H9 (cell line): ENCODE measurements around the gene ZBTB43. TPM values are rescaled to one million over a fixed set of nuclear protein-coding genes. Genes with fewer than 3 reads are reported as not detected.

ENCODE experiments used
- DNase-seq: peaks from one replicate; pipeline ENCODE4 v3.0.0-alpha.2; 2017
- H2AFZ ChIP-seq: one replicate; pipeline ENCODE4 v1.6.1; 2013; ENCODE audit warnings: mild to moderate bottlenecking, low read length, control low read depth, moderate library complexity
- H2AK5ac ChIP-seq: 2 replicates; pipeline ENCODE4 v1.6.1; 2013; ENCODE audit warnings: low read length, control low read depth, mixed read lengths; ENCODE audit not compliant: insufficient read length
- H2BK120ac ChIP-seq: one replicate; pipeline ENCODE4 v1.6.1; 2013; ENCODE audit warnings: low read depth, mild to moderate bottlenecking, low read length, control low read depth, inconsistent platforms; ENCODE audit not compliant: poor library complexity, severe bottlenecking
- H2BK12ac ChIP-seq: 2 replicates; pipeline ENCODE4 v1.6.1; 2013; ENCODE audit warnings: low read length, control low read depth, mixed read lengths, low read depth; ENCODE audit not compliant: insufficient read length
- H2BK15ac ChIP-seq: 2 replicates; pipeline ENCODE4 v1.6.1; 2013; ENCODE audit warnings: low read depth, low read length, control low read depth
- H2BK20ac ChIP-seq: one replicate; pipeline ENCODE4 v1.6.1; 2013; ENCODE audit warnings: low read depth, mild to moderate bottlenecking, low read length, control low read depth, inconsistent platforms; ENCODE audit not compliant: poor library complexity, severe bottlenecking
- H2BK5ac ChIP-seq: 2 replicates; pipeline ENCODE4 v1.6.1; 2013; ENCODE audit warnings: low read length, control low read depth, mixed read lengths; ENCODE audit not compliant: insufficient read length
- H3K14ac ChIP-seq: 2 replicates; pipeline ENCODE4 v1.6.1; 2013; ENCODE audit warnings: low read length, control low read depth; ENCODE audit not compliant: insufficient read depth
- H3K18ac ChIP-seq: 2 replicates; pipeline ENCODE4 v1.6.1; 2013; ENCODE audit warnings: low read depth, mild to moderate bottlenecking, mixed read lengths, low read length, control low read depth; ENCODE audit not compliant: insufficient read length
- H3K23ac ChIP-seq: 2 replicates; pipeline ENCODE4 v1.6.1; 2013; ENCODE audit warnings: low read length, control low read depth, mixed read lengths, low read depth; ENCODE audit not compliant: insufficient read length
- H3K23me2 ChIP-seq: 2 replicates; pipeline ENCODE4 v1.6.1; 2013; ENCODE audit warnings: low read depth, mild to moderate bottlenecking, mixed read lengths, low read length, control low read depth; ENCODE audit not compliant: insufficient read length, poor library complexity, severe bottlenecking
- H3K27ac ChIP-seq: 2 replicates; pipeline ENCODE4 v1.5.1; 2013; ENCODE audit warnings: low read length, control low read depth, mixed read lengths, low read depth; ENCODE audit not compliant: insufficient read length
- H3K27me3 ChIP-seq: 2 replicates; pipeline ENCODE4 v1.6.1; 2013; ENCODE audit warnings: low read length, control low read depth, inconsistent platforms; ENCODE audit not compliant: insufficient read depth
- H3K4ac ChIP-seq: 2 replicates; pipeline ENCODE4 v1.6.1; 2013; ENCODE audit warnings: low read depth, mild to moderate bottlenecking, control low read depth, inconsistent platforms, low read length, moderate library complexity
- H3K4me1 ChIP-seq: 2 replicates; pipeline ENCODE4 v1.6.1; 2013; ENCODE audit warnings: low read length, control low read depth, inconsistent platforms; ENCODE audit not compliant: insufficient read depth
- H3K4me2 ChIP-seq: 2 replicates; pipeline ENCODE4 v1.6.1; 2013; ENCODE audit warnings: low read length, control low read depth, mixed read lengths; ENCODE audit not compliant: insufficient read length, insufficient read depth
- H3K56ac ChIP-seq: 2 replicates; pipeline ENCODE4 v1.6.1; 2013; ENCODE audit warnings: low read depth, mild to moderate bottlenecking, mixed read lengths, low read length, control low read depth; ENCODE audit not compliant: insufficient read length
- H3K79me1 ChIP-seq: 2 replicates; pipeline ENCODE4 v1.6.1; 2013; ENCODE audit warnings: low read depth, mild to moderate bottlenecking, moderate library complexity, low read length, control low read depth, inconsistent platforms; ENCODE audit not compliant: insufficient read depth, poor library complexity, severe bottlenecking
- H3K79me2 ChIP-seq: 2 replicates; pipeline ENCODE4 v1.6.1; 2013; ENCODE audit warnings: low read length, control low read depth, inconsistent platforms; ENCODE audit not compliant: insufficient read depth
- H3K9ac ChIP-seq: 2 replicates; pipeline ENCODE4 v1.6.1; 2013; ENCODE audit warnings: low read length, control low read depth, mixed read lengths; ENCODE audit not compliant: insufficient read length; ENCODE audit errors: extremely low read depth
- H3K9me3 ChIP-seq: one replicate; pipeline ENCODE4 v1.6.1; 2013; ENCODE audit warnings: low read depth, low read length, inconsistent platforms; ENCODE audit not compliant: control insufficient read depth
- H3T11ph ChIP-seq: one replicate; pipeline ENCODE4 v1.6.1; 2013; ENCODE audit warnings: mild to moderate bottlenecking, low read length, control low read depth, inconsistent platforms
- H4K20me1 ChIP-seq: one replicate; pipeline ENCODE4 v1.6.1; 2013; ENCODE audit not compliant: control insufficient read depth, insufficient read length, insufficient read depth
- H4K5ac ChIP-seq: 2 replicates; pipeline ENCODE4 v1.6.1; 2013; ENCODE audit warnings: low read depth, mild to moderate bottlenecking, mixed read lengths, low read length, control low read depth; ENCODE audit not compliant: insufficient read length
- H4K8ac ChIP-seq: replicated peaks from 2 replicates; pipeline ENCODE4 v1.6.1; 2013; ENCODE audit warnings: low read length, control low read depth, mixed read lengths, low read depth; ENCODE audit not compliant: insufficient read length
- H4K91ac ChIP-seq: 2 replicates; pipeline ENCODE4 v1.6.1; 2013; ENCODE audit warnings: low read depth, mild to moderate bottlenecking, moderate library complexity, mixed read lengths, low read length, control low read depth; ENCODE audit not compliant: insufficient read length
- H3K27ac Mint-ChIP-seq, 3 experiments: 2 replicates in 2 of 3; 3 replicates in 1 of 3; pipeline ENCODE4 v1.8.0; 2020 to 2021; ENCODE audit warnings: mixed read lengths in 3 of 3, mild to moderate bottlenecking in 1 of 3, moderate library complexity in 1 of 3
- H3K27me3 Mint-ChIP-seq: 2 replicates; pipeline ENCODE4 v1.8.0; 2021; ENCODE audit warnings: low read depth, mild to moderate bottlenecking, moderate library complexity, mixed read lengths
- H3K36me3 Mint-ChIP-seq, 3 experiments: 2 replicates in 2 of 3; 3 replicates in 1 of 3; pipeline ENCODE4 v1.8.0; 2020 to 2021; ENCODE audit warnings: low read depth in 3 of 3, mixed read lengths in 3 of 3; ENCODE audit not compliant: insufficient read depth in 1 of 3
- H3K4me1 Mint-ChIP-seq, 2 experiments: 2 replicates each; pipeline ENCODE4 v1.8.0; 2020; ENCODE audit warnings: mixed read lengths in 2 of 2
- H3K4me3 Mint-ChIP-seq, 2 experiments: 2 replicates in 1 of 2; 3 replicates in 1 of 2; pipeline ENCODE4 v1.8.0; 2020 to 2021; ENCODE audit warnings: mild to moderate bottlenecking in 2 of 2, mixed read lengths in 2 of 2, moderate library complexity in 1 of 2
- H3K9me3 Mint-ChIP-seq, 2 experiments: 2 replicates in 1 of 2; 3 replicates in 1 of 2; pipeline ENCODE4 v1.8.0; 2020; ENCODE audit warnings: mild to moderate bottlenecking in 2 of 2, mixed read lengths in 2 of 2, moderate library complexity in 1 of 2
- WGBS: extraction: QIAGEN DNeasy Blood & Tissue Kit; methylation state at CpG from one replicate; pipeline ENCODE4 v1.1.7; 2013; ENCODE audit warnings: missing lambda C conversion rate, low lambda C conversion rate, mixed read lengths; ENCODE audit not compliant: insufficient read length; ENCODE audit errors: extremely low coverage; 5-methylcytosine and 5-hydroxymethylcytosine counted together
- total RNA-seq: library from RNA; stranded (reverse); gene quantifications from 2 replicates; pipeline ENCODE4 v1.2.1, GENCODE V29; 2021
- TF ChIP-seq, protein P1 (sequence below): fragments of 200-600 bp; sonication (generic); conservative IDR thresholded peaks from 3 replicates; pipeline ENCODE4 v1.8.0; 2021; ENCODE audit warnings: antibody characterized with exemption, mild to moderate bottlenecking

The ZBTB43 gene
- total RNA-seq, 1 experiment from 2014 or later, result 15.7 TPM

DNA sequence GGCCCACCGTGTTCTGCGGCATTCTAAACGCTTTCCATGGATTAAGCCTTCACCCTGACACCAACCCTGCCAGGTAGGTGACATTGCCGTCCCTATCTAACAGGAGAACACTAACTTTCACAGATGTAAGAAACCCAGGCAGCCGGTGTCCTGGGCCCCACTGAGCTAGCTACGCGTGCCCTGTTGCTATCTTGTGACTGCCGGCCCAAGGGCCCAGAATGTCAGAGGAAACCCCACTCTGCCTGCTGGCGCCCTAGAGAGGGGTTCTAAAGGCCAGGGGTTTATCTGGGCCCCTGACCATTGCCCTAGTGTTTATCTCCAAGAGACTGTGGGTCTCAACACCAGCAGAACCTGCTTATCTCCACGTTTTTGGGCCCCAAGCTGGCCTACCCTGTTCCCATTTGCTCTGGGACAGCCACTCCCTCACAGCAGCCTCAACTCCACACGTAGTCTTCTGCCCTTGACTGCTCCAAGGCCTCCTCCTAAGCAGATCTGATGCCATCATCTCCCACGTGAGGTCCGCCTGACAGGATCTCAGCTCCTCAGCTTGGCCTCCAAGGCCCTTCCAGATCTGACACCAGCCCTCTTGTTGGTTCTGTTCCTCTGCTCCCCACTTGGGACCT lies 37.5 kb downstream of the ZBTB43 start:
- Mint-ChIP-seq H3K4me1 (no peaks in the 10 kb centered on the region; a peak in 1 of 4 replicates), H3K9me3 (no peaks in the 10 kb centered on the region), H3K36me3 (peaks cover 0 to 2% (median 0%) of the 10 kb centered on the region in 3 experiments; a peak in 2 of 7 replicates), H3K27ac (peak overlapping the region; percentile 17 to 53 (median 35); a peak in 4 of 7 replicates), H3K27me3 (peaks cover 3% of the 10 kb centered on the region; the same call in 1 of the 2 replicates), H3K4me3 (no peak overlapping the region)
- Histone ChIP-seq H2BK15ac (no peak overlapping the region), H3K4me2 (no peak overlapping the region), H2BK120ac (no peak overlapping the region), H4K20me1 (no peaks in the 10 kb centered on the region), H2BK12ac (no peak overlapping the region), H3K27ac (no peak overlapping the region), H3K27me3 (no peaks in the 10 kb centered on the region), H3K56ac (no peak overlapping the region), H3K79me2 (no peaks in the 10 kb centered on the region), H3K4ac (no peak overlapping the region), H2BK5ac (no peak overlapping the region), H3K79me1 (no peaks in the 10 kb centered on the region), H2BK20ac (no peak overlapping the region), H4K8ac (no peak overlapping the region), H4K5ac (no peak overlapping the region), H3K9ac (no peak overlapping the region), H3K14ac (no peak overlapping the region; the same call in 1 of the 2 replicates), H2AK5ac (no peak overlapping the region), H3T11ph (no peak overlapping the region), H3K23ac (no peak overlapping the region), H3K4me1 (no peaks in the 10 kb centered on the region), H3K23me2 (no peaks in the 10 kb centered on the region), H4K91ac (no peak overlapping the region), H3K9me3 (no peaks in the 10 kb centered on the region), H2AFZ (no peak overlapping the region), H3K18ac (no peak overlapping the region)
- WGBS, result no CpG with 5 or more reads among the region's 13 CpGs
- TF ChIP-seq, protein P1, sequence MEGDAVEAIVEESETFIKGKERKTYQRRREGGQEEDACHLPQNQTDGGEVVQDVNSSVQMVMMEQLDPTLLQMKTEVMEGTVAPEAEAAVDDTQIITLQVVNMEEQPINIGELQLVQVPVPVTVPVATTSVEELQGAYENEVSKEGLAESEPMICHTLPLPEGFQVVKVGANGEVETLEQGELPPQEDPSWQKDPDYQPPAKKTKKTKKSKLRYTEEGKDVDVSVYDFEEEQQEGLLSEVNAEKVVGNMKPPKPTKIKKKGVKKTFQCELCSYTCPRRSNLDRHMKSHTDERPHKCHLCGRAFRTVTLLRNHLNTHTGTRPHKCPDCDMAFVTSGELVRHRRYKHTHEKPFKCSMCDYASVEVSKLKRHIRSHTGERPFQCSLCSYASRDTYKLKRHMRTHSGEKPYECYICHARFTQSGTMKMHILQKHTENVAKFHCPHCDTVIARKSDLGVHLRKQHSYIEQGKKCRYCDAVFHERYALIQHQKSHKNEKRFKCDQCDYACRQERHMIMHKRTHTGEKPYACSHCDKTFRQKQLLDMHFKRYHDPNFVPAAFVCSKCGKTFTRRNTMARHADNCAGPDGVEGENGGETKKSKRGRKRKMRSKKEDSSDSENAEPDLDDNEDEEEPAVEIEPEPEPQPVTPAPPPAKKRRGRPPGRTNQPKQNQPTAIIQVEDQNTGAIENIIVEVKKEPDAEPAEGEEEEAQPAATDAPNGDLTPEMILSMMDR, result no peak
- no peak for DNase-seq
